Kidney glomerular epithelial cell (primary cell): ENCODE measurements around the gene OR2AP1.
"Not testable (repeated sequence)": the region's sequence is repeated elsewhere in the genome, so short reads cannot be mapped to it uniquely, and the experiment has no call there.

ENCODE experiments used
- DNase-seq: peaks from one replicate; lab custom pipeline; 2025; lab: John Stamatoyannopoulos, UW

The OR2AP1 gene

DNA sequence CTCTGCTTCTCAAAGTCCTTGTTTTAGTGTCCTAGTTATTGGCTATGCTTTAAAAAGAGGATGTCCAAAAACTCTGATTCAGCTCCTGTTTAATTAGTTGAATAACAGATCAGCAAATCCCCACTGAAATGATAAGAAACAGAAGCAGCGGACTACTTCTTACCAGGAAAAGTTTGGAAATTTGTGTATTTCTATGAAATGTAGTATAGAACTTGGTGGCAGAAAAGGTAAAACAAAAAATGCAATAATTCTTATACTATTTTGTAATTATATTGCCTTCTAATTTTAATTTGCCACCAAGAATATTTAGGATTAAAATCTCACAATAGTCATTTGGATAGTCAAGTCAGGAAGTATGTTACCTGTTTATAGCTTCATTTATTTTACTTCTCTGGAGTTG is at the start of gene OR2AP1:
Gene OR2AP1 (plus strand): TSS at position 301 of the 400 bp plus-strand sequence. CDS start 1,947 bp downstream, outside the sequence.
- DNase-seq, result no peak

DNA sequence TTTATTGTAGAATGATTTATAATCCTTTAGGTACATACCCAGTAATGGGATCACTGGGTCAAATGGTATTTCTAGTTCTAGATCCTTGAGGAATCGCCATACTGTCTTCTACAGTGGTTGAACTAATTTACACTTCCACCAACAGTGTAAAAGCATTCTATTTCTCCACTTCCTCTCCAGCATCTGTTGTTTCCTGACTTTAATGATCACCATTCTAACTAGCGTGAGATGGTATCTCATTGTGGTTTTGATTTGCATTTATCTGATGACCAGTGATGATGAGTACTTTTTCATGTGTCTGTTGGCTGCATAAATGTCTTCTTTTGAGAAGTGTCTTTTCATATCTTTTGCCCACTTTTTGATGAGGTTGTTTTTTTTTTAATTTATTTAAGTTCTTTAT is 24.0 kb upstream of the OR2AP1 start:
- not testable (repeated sequence) for DNase-seq

GRCh38 chr12:55548756-55549155 is 23.5 kb upstream of the OR2AP1 start:
- DNase-seq, result no peak

GRCh38 chr12:55549302-55549701 is 23.0 kb upstream of the OR2AP1 start, which contains the start of gene OR6C4:
Gene OR6C4, plus strand, starts transcription at chr12:55549602. Its CDS starts 1,625 bp downstream, at chr12:55551227.
- no peak for DNase-seq

DNA sequence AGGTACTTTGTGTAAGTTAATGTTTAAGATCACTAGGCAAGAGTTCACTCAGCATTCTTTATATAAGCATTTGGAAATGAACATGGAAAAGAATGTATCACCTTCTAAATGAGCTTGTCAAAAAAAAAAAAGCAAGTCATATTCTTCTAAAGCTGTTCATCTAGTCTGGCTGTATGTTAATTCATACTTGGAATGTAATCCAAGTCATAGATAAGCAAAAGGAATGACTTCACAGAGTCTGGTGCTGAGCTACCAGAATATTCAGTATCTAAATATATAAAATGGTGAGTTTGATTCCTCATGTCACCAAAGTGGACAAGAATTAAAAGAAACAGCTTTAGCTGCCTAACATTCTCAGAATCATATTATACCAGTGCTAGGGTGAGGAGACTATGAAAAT is 18.0 kb upstream of the OR2AP1 start:
- no peak for DNase-seq

DNA sequence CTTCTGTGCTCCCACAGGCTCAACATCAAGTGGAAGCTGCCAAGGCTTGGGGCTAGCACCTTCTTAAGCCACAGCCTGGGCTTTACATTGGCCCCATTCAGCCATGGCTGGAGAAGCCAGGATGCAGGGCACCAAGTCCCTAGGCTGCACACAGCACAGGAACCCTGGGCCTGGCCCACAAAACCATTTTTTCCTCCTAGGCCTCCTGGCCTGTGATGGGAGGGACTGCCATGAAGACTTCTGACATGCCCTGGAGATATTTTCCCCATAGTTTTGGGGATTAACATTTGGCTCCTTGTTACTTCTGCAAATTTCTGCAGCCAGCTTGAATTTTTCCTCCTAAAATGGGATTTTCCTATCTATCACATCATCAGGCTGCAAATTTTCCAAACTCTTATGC is 2.2 kb upstream of the OR2AP1 start:
- DNase-seq, result not testable (repeated sequence)

DNA sequence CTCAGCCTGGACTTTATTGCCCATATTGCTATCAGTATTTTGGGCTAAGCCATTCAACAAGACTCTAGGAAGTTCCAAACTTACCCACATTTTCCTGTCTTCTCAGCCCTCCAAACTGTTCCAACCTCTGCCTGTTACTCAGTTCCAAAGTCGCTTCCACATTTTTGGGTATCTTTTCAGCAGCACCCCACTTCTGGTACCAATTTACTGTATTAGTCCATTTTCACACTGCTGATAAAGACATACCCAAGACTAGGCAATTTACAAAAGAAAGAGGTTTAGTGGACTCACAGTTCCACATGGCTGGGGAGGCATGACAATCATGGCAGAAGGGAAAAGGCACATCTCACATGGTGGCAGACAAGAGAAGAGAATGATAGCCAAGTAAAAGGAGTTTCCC is 1.6 kb upstream of the OR2AP1 start:
- not testable (repeated sequence) for DNase-seq

- DNase-seq, result no peak
Observed at GRCh38 chr12:55582066-55582465, 9.8 kb downstream of the OR2AP1 start.

DNA sequence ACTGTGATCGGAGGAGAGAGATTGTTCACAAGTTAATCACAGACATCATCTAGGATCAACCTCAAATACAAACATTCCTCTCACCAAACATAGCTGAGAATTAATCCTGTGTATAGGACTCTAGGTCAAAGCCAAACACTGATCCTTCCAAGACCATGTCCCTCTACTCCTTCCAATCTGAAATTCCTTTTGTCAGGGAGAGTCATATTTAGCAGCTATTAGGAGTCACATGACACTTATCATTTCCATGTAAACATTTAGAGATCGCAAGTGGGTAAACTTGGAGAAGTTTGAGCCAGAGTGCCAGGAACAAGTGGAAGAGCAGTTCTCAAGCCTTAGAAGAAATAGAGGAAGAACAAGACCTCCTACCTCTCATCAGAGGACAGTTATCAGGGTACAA is 13.5 kb downstream of the OR2AP1 start:
- DNase-seq, result no peak

DNA sequence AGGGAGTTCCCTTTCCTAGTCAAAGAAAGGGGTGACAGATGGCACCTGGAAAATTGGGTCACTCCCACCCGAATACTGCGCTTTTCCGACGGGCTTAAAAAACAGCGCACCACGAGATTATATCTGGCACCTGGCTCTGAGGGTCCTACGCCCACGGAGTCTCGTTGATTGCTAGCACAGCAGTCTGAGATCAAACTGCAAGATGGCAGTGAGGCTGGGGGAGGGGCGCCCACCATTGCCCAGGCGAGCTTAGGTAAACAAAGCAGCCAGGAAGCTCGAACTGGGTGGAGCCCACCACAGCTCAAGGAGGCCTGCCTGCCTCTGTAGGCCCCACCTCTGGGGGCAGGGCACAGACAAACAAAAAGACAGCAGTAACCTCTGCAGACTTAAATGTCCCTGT is 17.9 kb downstream of the OR2AP1 start:
- DNase-seq, result not testable (repeated sequence)

DNA sequence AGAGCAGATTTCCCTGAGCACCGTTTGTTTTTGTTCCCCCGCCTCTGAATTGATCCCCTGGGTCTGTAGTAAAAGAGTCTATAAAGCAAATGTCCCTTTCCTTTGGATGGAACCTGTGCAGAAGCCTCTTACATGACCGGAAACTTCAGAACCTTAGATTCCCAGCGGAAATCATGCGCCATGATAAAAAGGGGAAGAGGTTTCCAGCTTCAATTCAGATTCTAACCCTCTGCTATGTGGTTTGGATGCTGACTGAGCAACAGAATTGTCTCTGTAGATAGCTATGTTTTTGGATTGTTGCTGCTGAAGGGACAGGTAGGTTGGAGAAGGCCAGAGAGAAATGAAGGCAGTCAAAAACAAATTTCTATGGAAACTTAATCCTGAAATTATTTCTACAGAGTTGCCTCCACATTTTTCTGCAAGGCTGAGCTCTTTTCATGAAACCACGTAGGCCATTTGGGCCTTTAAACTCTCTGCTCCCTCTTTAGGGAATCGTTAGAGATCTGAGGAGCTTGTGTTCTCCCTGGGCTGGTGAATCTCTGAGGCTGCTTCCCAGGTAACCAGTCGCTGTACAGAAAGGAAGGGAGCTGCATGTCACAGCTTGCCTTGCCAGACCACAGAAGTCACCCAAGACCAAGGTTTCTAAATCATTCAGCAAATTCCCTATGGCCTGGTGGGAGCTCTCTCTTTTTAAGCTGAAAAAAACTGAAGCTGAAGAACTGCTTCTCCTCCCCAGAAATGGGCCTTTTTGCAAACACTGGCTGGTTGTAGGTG is 35.7 kb downstream of the OR2AP1 start:
- no peak for DNase-seq

GRCh38 chr12:55610598-55610997 is 38.3 kb downstream of the OR2AP1 start:
- DNase-seq, result no peak

GRCh38 chr12:55612646-55613045 is 40.4 kb downstream of the OR2AP1 start:
- DNase-seq, result no peak

GRCh38 chr12:55614764-55615163 is 42.5 kb downstream of the OR2AP1 start:
- DNase-seq, result no peak

GRCh38 chr12:55619354-55620138 is 47.3 kb downstream of the OR2AP1 start:
- DNase-seq, result peak; percentile 92

- DNase-seq, result peak; percentile 24
Observed at GRCh38 chr12:55624056-55624455, 51.8 kb downstream of the OR2AP1 start.
